Endometrium (tissue), 2 donors: ENCODE measurements around the gene SUMF1.

Experiments used
- FAIRE-seq: peaks from 2 replicates; lab custom pipeline; 2012; peaks lifted over from hg19 to GRCh38; lab: Jason Lieb, UNC
- donor health status: control.
- donor health status: control.

SUMF1 gene

DNA sequence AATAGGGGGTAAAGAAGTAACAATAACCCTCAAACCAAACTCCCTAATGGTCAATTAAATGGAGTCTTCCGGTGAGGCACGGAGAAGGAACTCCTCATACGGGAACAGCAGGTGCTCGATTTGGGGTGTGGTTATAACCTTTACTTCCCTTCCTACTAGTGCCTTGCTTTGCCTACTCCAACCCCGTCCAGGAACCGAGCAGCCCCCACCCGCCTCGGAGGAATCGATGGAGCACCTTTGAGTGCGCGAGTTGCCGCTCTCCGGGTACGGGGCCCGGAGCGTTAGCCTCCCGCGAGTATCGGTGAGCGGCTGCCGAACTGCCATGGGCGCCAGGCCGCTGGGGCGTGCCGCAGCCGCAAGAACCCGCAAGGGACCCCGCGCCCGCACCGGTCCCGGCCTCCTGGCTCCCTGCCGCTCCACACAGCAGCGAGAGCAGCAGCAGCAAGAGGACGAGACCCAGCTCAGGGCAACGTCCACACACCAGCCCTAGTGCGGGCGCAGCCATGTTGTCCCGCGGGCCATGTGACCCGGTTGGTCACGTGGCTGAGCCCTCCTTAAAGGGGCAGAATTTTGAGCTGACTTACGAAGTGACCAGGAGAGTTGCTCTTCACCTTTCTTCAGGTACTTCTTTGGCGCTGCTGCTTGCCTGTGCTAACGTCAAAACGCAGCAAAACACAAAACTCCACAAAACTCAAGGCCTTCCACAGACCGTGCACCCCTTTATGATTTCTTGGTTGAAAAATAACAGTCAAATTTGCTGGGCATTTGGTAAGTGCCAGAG, at the start of gene SUMF1:
TSS of gene SUMF1 (minus strand) at position 529 of the 781 bp plus-strand sequence. CDS start at position 505, 24 bp downstream.
- FAIRE-seq, result no peak

DNA sequence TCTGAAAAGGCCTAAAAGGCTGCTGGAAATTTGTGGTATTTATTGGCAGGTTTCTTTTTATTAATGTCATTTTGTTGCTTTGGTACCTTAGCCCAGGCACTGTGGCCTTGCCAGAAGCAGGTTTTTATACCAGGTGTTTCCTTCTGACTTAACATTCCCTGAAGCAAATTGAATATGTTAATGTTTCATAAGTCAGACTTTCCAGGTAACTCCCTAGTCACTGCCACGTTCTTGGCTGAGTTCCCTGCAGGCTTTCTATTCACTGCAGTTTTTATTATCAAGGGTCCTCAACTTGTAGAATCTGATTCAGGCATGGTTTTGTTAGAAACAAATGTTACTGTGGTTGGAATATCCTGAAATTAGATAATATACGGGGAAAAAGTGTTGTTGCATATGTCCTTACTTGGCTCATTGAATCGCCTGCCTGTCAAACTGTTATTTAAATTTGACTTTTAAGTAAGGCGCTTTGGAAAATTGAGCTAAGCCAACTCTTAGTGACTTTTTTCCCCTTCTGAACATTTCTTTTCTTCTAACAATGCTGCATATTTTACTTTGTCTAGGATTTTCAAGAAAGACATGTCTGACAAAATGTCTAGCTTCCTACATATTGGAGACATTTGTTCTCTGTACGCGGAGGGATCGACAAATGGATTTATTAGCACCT, 49.0 kb upstream of the SUMF1 start:
- no peak for FAIRE-seq

DNA sequence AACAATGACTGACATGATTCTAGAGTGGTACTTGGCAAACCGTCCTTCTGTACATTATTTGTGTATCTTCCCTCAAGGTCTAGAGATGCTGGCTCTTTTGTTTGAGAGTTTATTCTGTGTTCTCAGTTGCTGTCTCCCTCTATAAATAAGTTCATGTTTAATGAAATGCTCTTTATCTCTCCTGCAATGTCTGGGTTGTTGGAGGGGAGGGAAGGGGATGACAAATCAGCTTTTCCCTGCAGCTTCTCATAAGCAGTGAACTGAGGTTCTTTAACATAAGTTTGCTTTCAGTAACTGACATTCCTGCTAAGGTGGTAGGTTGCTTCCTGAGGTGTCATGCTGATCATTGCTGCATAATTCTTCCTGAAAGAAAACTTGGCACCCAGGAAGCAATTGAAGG, 47.8 kb upstream of the SUMF1 start:
- FAIRE-seq, result no peak

DNA sequence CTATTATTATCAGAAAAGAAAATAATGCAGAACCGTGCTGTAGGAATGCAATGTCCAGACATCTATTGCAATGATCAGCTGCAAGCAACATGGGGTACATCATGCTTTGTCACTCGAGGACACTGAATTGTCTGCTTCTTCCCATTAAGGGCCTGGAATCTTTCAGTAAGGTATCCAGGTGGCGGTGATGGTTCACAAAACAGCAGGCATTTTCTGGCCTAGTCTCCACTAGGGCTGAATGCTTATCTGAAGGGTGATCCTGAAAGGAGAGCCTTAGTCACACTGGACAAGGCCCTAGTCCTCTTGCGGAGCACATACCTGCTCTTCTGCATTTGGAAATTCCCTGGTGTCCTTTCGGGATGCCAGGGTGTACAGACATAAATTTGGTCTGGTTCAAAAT, 47.3 kb upstream of the SUMF1 start:
- no peak for FAIRE-seq

DNA sequence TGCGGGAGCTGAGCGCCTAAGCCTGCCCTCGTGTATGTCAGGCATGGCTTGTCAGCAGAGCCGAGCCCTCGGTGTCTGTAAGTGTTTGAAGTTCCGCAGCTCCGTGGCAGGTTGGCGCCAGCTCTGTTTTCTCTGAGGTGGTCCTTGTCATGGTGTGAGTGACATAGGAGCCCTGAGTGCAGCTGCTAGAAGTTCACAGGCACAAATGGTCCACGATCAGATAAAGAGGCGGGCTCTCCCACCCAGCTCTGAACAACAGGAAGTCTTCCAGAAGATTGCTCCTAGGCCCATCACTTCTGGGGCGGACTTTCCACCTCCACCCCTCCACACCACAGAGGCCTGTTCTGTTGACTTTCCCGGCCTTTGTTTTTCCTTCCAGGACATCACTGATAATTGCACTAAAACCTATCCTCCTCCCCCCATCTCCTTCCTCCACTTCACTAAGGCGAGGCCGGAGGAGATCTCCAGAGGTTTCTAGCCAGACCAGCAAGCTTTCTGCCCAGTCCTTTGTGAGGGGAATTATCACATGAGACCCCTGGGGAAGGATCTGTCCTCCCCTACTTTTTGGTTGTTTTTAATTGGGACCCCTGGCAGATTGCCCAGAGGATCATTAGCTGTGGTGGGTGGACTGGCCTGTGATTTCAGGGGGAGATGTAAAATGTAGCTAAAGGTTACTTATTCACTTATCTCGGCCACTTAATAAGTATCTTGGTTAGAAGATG, 46.0 kb upstream of the SUMF1 start:
- FAIRE-seq, result no peak

DNA sequence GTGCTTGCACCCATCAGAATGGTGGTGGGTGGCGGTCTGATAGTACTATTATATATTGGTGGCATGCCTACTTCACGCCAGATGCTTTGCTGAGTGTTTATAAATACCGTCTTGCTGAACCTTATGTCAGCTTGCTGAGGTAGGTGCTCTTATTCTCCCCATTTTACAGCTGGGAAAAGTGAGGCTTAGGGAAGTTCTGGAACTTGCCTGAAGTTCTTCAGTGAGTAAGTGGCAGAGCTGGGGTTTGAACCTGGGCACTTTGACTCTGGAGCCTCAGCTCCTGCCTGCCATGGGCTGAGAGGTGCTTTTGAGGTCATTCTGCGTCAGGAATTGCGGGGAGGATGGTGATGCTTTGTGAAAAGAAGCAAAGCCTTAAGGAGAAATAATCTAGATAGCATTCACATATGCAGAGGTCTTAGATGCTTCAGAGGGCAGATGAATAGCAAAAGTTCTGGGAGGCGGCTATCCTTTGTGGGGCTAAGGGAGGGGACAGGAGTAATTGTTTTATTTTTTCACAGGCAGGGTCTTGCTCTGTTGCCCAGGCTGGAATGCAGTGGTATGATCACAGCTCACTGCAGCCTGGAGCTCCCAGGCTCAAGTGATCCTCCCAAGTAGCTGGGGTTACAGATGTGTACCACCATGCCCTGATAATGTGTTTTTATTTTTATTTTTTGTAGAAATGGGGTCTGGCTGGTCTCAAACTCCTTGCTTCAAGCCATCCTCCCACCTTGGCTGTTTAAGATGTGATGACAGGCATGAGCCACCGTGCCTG, 44.6 kb upstream of the SUMF1 start:
- no peak for FAIRE-seq

DNA sequence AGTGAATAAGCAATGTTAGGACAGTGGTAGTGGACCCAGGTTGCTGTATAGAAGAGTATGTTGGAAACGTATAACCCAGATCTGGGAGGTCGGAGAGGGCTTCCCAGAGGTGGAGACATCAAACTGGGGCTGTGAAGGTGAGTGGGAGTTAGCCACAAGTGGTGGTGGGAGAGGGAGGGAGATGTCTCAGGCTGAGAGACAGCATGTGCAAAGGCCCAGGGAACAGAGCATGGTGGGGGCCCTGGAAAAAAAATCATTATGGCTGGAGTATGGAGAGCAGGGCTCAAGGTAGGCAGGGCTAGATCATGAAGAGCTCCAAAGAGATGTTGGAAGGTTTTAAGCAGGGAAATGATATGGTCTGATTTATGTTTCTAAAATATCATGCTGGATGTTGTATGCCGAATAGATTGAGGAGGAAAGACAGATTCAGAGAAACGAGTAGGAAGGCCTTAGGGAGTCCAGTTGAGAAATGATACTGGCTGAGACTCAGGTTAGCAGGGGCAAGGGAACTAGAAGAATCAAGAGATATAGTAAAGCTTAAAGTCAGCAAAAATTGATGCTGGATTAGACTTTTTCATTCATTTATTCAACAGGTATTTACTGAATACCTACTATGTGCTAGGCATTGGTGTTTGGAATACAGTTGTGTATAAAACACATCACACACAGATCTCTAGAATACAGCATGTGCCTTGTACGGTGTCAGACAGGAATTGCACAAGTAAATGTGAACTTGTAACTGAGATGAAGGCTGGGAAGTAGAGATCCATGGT, 43.1 kb upstream of the SUMF1 start:
- no peak for FAIRE-seq

DNA sequence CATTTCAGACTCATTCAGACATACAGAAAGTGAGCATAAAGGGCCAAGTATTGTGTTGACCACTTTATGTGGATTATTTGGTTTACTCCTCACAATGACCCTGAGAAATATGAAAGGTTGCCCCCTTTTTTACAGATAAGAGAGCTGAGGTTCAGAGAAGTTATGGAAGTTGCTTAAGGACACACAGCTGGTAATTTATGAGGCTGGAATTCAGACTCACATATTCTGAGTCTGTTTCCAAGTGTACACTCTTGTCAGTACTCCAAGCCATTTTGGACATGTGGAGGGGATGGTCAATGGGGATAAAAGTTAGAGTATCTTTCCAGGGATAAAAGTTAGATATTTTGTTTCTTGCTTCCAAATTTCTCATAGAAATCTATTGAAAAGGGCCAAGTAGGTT, 42.0 kb upstream of the SUMF1 start:
- no peak for FAIRE-seq

DNA sequence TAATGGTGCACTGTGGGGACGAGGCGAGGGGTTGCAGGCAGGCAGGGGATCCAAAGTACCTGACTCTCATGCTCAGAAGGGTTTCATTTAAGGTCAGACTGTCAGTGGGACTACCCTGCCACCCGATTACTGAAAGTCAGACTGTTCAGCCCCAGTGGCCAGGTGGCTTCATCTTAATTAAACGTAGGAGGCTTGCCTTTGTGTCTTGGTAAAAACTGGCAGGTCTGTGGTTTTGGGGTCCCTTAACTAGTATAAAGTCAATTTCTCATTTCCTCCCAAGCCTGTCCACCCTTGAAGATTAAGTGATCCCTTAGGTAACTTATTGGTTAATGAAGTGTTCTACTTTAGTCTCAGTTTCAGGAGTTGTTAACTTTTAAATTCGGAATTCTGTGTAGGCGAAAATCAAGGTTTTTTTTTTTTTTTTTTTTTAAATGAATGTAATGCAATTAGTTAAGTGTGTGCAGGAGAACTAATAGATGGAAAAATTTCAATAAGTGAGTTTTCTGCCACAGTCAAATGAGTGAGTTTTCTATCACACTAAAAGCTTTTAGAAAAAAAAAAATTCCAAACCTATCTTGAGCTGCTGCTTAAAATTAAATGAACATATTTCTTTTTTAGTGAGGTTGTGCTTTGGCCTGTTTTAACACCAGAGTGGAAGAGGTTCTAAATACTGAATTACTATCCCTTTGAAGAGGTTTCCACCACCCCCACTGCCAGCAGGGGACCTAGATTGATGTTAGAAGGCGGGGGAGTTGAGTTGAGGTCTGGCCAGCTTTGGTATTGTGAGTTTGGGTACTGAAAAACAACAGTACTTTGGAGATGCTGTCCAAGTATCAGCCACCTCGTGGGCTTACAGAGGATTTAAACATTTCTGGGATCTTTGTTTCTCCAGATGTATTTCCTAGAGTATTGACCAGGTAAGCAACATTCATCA, 41.2 kb upstream of the SUMF1 start:
- no peak for FAIRE-seq

DNA sequence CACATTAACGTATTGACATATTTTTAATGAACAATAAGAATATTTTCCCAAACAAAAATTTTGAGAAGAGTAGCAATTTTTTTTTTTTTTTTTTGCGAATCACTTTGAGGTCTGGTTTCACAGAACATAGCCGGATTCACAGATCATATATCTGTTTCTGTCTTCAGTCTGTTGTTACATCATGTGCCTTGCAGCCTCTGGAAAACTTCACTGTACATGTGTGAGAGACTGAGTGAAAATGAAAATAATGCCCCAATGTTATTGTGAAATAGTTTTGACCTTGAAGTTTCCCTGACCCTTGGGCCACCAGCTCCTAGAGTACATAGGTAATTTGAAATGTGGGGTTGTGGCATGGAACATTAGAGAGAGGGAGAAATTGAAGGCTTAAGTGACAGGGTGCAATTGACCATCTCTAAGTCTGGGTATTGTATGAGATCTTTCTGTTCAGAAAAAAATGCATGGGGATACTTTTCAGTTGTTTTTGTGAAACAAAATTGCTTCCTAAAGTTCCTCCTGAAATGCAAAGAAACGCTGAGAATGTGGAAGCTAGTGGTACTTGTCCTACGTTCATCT, 40.0 kb upstream of the SUMF1 start:
- no peak for FAIRE-seq

DNA sequence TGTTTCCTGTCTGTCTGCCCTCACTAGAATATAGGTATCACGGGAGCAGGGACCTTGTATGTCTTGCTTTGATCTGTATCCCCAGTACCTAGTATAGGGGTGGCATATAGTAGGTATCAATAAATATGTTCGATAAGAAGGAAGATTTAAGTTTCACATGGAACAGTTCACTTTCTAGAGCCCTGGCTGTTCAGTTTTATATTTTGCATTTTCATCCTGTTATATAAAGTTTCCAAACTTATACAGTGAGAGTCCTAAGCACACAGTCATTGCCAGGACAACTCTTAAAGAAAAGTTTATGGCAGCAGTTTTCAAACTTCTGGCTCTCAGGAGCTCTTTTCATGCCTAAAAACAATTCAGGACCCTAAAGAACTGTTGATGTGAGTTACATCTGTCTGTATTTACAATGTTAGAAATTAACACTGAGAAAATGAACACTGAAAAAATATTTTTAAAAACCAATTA, 39.5 kb upstream of the SUMF1 start:
- no peak for FAIRE-seq

DNA sequence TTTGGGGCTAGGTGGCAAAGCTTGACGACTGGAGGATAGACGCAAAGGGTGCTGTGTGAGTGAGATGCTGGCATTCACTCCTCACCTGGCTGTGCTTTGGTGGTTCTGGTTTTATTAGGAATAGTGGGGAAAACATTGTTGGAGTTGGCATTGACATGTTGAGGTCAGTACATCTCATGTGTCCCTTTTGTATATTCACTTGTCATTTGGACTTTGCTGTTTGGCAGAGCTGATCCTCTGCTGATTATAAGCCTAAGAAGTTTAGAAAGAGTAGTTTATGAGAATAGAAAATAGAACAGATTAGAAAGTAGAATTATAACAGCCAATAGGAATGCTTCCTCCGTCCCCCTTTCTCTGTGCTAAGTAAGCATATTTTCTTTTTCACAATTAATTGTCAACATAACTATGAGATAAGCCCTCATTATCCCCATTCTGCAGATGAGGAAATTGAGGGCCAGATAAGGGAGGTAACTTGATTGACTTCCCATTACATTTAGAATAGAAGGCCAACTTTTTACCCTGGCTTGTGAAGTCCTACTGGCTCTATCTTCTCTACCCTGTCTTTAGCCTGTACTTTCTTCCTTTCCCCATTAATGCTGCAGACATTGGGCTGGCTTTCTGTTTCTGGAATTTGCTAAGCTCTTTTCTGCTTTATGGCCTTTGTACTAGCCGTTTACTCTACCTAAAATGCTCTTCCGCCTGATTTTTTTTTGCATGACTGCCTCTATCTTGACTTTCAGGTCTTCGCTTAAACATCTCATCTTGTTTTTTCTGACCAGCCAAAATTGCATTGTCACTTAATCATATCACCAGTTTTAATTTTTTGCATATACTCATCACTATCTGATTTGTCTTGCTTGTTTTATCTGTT, 38.9 kb upstream of the SUMF1 start:
- FAIRE-seq, result no peak

DNA sequence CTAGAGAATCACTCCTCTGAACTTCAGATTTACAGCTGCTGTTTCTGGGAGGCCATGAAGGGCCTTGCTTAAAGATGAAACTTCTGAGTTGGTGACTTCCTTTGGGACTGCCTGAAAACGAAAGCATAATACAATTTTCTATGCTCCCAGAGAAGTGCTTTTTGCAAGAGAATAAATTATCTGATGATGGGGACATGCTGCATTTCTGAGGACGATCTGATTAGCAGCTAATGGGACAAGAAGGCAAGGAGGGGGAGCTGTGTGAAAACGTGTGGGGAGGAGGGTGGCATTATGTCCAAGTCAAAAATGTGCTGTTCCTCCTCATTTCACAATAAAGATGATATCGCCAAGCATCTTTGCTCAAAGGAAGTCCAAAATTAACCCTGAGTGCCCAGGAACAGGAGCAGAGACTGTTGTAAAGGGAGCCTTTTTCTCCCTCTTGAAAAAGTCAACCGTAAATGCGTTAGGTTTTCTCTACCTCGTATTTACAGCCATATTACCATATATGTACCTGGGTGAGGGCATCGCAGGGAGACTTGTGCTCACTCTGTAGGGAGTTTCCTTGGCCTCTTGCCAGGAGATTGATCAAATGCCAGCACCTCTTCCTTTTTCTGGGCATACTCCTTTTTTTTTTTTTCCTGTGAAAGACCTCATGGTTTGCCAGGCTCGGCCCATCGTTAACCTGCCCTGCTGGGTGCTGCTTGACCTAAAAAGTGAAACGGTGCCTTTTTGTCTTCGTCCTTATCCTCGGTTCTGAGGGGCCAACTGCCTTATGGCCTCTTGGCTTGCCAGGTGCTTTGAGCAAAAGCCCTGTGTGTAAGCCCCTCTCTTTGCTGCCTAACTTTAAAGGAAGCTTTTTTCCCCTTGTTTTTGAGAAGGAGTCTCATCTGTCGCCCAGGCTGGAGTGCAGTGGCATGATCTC, 37.5 kb upstream of the SUMF1 start:
- FAIRE-seq, result no peak

DNA sequence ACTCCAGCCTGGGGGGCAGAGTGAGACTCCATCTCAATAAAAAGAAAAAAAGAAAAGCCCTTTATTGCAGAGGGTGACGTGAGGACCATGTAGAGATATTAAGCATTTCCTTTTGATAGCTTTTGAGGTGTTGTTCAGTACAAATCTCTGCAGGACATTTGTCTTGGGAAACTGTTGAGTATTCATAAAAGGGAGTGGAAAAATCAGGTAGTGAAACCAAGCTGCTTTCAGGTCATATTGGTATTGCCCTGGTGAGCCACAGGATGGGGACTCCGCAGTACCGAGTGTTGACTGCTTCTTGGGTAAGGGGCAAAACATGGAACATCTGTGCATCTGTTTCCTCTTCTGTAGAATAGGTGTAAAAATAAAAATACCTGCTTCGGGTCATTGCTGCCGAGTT, 36.0 kb upstream of the SUMF1 start:
- FAIRE-seq, result no peak

DNA sequence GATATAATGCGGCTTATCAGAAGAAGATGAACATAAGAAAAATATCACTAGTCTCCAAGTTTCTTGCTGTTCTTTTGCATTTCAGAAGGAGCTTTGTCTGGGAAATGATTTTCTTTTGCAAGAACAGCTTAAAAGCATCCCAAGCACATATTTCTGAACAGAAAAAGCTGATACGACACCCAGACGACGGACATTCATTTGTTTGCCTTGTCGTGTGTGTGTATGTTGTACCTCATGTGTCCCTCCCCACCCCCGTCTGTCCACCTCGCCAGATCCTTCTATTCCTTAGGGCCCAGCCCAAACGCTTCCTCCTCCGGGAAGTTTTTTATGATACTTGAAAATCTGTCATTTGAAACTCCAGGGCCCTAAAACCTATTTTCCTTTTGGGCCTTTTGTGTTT, 34.9 kb upstream of the SUMF1 start:
- no peak for FAIRE-seq

DNA sequence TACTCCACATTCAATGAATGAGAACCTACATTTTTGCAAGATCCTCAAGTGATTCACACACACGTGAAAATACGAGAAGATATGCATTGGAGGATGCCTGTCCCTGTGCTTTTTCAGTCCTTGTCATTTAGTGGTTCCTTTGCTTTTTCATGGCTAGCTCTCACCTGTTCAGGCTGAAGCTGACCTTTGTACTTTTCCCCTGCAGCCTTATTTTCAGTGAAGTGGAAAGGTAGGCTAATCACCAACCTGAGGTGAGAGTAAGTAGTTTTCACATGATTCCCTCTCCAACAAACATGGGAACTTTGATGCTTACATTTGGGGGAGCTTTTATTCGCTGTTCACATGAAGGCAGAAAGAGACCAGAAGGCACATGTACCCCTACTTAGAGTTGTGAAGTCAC, 34.4 kb upstream of the SUMF1 start:
- FAIRE-seq, result no peak

DNA sequence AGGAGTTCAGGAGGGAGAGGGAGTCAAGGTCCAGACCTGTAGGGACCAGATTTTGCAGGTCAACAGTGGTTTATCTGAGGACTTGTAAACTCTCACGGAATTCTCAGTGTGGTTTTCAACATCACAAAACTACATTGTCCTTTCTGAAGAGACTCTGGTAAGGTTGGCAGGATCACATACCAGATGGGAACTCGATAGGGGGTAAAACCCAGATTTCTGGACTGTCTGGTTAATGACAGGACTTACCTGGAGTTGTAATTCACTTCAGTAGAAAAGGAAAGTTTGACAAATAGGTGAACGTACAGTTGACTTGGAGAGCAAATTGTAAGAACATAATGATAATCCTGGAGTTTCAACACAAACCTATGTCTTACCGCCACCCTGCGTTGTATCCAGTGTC, 31.4 kb upstream of the SUMF1 start:
- no peak for FAIRE-seq

DNA sequence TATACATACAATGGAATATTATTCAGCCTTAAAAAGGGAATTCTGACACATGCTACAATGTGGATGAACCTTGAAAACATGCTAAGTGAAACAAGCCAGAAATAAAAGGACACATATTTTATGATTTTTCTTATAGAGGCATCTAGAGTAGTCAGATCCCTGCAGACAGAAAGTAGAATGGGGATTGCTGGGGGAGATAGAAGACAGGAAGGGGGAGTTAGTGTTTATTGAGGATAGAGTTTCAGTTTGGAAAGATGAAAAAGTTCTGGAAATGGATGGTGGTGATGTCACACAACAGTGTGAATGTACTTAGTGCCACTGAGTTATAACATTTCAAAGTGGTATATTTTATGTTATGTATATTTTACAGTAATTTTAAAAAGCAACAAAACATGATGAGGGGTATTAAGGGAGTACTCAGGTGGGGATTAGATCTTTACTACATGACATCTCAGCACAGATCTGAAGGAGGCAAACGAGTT, 30.8 kb upstream of the SUMF1 start:
- no peak for FAIRE-seq
